ENCODE results near the gene TIGD4. TPM values are rescaled to one million over a fixed set of nuclear protein-coding genes. Genes with fewer than 3 reads are reported as not detected.
A peak's percentile ranks its signal among the peaks of the same experiment; 100 is the strongest.

Gene TIGD4
- total RNA-seq, 2 donors from 2014 or later, result 0.78 to 3.0 TPM

DNA sequence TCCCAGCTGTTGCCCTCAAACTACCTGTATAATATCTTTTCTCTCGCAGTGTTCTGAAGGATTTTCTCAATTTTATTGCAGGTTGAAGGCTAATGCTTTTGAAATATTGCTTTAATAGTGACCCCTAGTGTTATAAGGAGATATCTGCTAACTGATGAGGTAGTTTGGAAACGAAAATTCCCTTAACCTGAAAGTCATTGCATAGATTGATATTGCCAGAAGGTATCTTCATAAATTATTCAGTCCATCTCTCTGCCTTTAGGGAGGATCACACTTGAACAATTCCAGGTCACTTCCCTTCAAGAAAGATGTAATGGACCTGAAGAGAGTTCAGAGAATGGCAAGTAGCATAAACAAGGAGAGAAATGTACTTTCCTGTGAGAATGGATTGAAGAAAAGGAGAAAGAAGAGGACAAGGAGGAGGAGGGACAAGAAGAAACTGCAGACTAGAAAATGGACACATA, 44.1 kb downstream of the TIGD4 start:
- no peak overlapping the region for H3K27ac ChIP-seq
- intact Hi-C loops (cut with DNase I), result no loop called here
- no peaks in the 10 kb centered on the region for H3K27me3 ChIP-seq
- H3K4me1 ChIP-seq, result peaks cover 10% of the 10 kb centered on the region
- ATAC-seq, result no peak
- TF ChIP-seq, protein P1, sequence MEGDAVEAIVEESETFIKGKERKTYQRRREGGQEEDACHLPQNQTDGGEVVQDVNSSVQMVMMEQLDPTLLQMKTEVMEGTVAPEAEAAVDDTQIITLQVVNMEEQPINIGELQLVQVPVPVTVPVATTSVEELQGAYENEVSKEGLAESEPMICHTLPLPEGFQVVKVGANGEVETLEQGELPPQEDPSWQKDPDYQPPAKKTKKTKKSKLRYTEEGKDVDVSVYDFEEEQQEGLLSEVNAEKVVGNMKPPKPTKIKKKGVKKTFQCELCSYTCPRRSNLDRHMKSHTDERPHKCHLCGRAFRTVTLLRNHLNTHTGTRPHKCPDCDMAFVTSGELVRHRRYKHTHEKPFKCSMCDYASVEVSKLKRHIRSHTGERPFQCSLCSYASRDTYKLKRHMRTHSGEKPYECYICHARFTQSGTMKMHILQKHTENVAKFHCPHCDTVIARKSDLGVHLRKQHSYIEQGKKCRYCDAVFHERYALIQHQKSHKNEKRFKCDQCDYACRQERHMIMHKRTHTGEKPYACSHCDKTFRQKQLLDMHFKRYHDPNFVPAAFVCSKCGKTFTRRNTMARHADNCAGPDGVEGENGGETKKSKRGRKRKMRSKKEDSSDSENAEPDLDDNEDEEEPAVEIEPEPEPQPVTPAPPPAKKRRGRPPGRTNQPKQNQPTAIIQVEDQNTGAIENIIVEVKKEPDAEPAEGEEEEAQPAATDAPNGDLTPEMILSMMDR (IDR thresholded peaks at IDR 0.05), result peak in 6 of 7 experiments; percentile 36 to 58 (median 48)
- TF ChIP-seq POLR2A (IDR thresholded peaks at IDR 0.05), result no peak
- no peak overlapping the region for H3K4me3 ChIP-seq
- WGBS, 2 donors, result 4 to 14% methylated on average over 2 of the region's 2 CpGs
- no peaks in the 10 kb centered on the region for H3K9me3 ChIP-seq
- no peaks in the 10 kb centered on the region for H3K36me3 ChIP-seq (replicated peaks in 1 of 2; ENCODE audit: insufficient read depth in 1 of 2, low read depth in 2 of 2)
- DNase-seq, result no peak

DNA sequence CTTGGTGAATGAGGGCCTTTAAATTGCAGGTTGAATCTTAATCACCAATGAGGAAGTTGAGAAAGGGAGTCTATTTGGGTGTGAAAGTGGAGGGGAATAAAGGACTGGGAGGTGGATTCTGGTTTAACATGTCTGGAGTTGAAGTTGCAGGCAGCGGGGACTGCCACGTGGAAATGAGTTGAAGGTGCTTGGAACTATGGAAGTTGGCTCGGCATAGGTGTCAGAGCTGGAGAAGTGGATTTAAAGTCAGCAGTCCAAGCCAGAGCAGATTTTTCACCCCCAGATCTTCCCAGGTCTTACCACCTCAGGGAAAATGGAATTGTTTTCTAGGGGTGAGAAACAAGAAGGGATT, 44.9 kb downstream of the TIGD4 start:
- intact Hi-C loops (cut with DNase I), result no loop called here
- TF ChIP-seq, protein P1 (IDR thresholded peaks at IDR 0.05), result no peak
- no peak for TF ChIP-seq POLR2A (IDR thresholded peaks at IDR 0.05)
- peaks cover 10% of the 10 kb centered on the region for H3K4me1 ChIP-seq
- no peaks in the 10 kb centered on the region for H3K36me3 ChIP-seq (replicated peaks in 1 of 2; ENCODE audit: insufficient read depth in 1 of 2, low read depth in 2 of 2)
- ATAC-seq, result no peak
- DNase-seq, result no peak
- H3K9me3 ChIP-seq, result no peaks in the 10 kb centered on the region
- H3K27me3 ChIP-seq, result no peaks in the 10 kb centered on the region
- 46 to 56% methylated on average over 3 of the region's 3 CpGs for WGBS, 2 donors
- no peak overlapping the region for H3K4me3 ChIP-seq
- no peak overlapping the region for H3K27ac ChIP-seq

DNA sequence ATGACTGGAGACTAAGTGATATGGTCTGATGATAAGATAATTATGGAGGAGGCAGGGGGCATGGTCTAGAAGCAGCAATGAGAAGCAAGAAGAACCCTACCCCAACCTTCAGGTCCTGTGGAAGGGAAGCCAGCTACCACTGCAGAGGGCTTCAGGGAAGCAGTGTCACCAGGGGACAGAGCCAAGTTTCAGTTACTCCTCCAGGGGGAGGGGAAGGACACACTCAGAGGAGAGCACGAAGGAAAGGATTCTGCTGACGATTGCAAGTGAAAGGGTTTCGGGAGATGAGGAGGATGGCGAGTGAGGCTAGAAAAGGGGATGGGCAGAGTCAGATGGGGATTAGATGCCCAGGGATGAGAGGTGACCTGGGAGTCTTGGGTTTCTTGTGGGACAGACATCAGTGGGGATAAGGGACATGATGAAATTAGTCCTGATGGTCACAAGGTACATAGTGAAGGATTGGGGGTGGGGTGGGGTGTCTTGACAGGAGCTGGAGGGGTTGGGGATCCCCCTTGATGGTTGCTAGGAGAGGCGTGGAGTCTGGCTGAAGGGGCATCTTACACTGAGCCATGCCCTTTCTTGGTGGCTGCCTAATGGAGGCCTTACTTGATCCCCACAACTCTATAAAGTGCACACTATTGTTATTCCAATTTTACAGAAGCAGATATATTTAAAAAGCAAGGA, 45.4 kb downstream of the TIGD4 start:
- no peaks in the 10 kb centered on the region for H3K36me3 ChIP-seq (replicated peaks in 1 of 2; ENCODE audit: insufficient read depth in 1 of 2, low read depth in 2 of 2)
- H3K4me3 ChIP-seq, result no peak overlapping the region
- no peak for TF ChIP-seq POLR2A (IDR thresholded peaks at IDR 0.05)
- TF ChIP-seq, protein P1 (IDR thresholded peaks at IDR 0.05), result no peak
- H3K4me1 ChIP-seq, result peaks cover 10% of the 10 kb centered on the region
- no peaks in the 10 kb centered on the region for H3K27me3 ChIP-seq
- WGBS, 2 donors, result 74 to 77% methylated on average over 5 of the region's 5 CpGs
- H3K9me3 ChIP-seq, result no peaks in the 10 kb centered on the region
- H3K27ac ChIP-seq, result no peak overlapping the region
- intact Hi-C loops (cut with DNase I), result no loop called here
- no peak for ATAC-seq
- no peak for DNase-seq

DNA sequence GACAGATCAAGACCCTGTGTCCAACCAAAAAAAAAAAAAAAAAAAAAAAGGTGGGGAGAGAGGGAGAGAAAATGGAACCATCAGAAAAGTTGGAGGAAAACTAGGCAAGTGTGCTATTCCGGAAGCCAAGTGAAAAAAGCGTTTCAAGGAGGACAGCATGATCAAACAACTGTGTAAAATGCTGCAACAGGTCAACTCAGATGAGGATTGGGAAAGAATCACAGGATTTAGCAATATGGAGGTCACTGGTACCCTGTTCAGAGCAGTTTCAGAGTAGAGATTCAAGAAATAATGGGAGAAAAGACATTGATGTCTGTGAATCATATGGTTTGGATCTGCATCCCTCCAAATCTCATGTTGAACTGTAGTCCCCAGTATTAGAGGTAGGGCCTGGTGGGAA, 47.5 kb downstream of the TIGD4 start:
- intact Hi-C loops (cut with DNase I), result no loop called here
- TF ChIP-seq, protein P1 (IDR thresholded peaks at IDR 0.05), result no peak
- TF ChIP-seq POLR2A (IDR thresholded peaks at IDR 0.05), result no peak

DNA sequence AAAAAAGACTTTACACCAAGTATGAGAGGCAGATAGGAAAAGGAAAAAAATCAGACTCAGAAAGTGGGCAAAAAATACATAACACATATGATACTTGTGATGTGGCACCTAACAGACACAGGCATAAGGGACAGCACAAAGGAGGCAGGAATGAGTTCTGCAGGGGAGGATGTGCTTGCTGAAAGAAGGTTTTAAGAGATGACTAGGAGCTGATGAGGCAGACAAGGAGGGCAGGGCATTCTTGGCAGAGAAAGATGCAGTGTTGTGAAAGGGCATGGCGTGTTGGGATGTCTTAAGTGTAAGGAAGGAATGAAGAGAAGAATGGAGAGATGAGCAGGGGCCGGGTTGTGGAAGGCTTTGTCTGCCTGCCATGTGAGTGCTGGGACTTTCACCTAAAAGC, 50.1 kb downstream of the TIGD4 start:
- ATAC-seq (no peak), DNase-seq (no peak)
- 33 to 40% methylated on average over 2 of the region's 2 CpGs for WGBS, 2 donors
- no peak overlapping the region for H3K4me3 ChIP-seq
- no peaks in the 10 kb centered on the region for H3K9me3 ChIP-seq
- H3K27me3 ChIP-seq, result no peaks in the 10 kb centered on the region
- TF ChIP-seq, protein P1 (IDR thresholded peaks at IDR 0.05), result no peak
- TF ChIP-seq POLR2A (IDR thresholded peaks at IDR 0.05), result no peak
- H3K27ac ChIP-seq, result no peak overlapping the region
- intact Hi-C loops (cut with DNase I), result no loop called here
- no peaks in the 10 kb centered on the region for H3K36me3 ChIP-seq (replicated peaks in 1 of 2; ENCODE audit: insufficient read depth in 1 of 2, low read depth in 2 of 2)
- H3K4me1 ChIP-seq, result no peaks in the 10 kb centered on the region

More for the DNA sequence above, 47.5 kb downstream of the TIGD4 start:
- H3K27ac ChIP-seq, result no peak overlapping the region
- WGBS, 2 donors, result 78 to 81% methylated on average over 2 of the region's 2 CpGs
- no peak overlapping the region for H3K4me3 ChIP-seq
- DNase-seq (no peak), ATAC-seq (no peak)
- no peaks in the 10 kb centered on the region for H3K36me3 ChIP-seq (replicated peaks in 1 of 2; ENCODE audit: insufficient read depth in 1 of 2, low read depth in 2 of 2)
- no peaks in the 10 kb centered on the region for H3K4me1 ChIP-seq
- no peaks in the 10 kb centered on the region for H3K9me3 ChIP-seq
- no peaks in the 10 kb centered on the region for H3K27me3 ChIP-seq

Measured in body of pancreas (tissue), 4 donors.